ENCODE measurements around the gene MIP. TPM values are rescaled to one million over a fixed set of nuclear protein-coding genes. Genes with fewer than 3 reads are reported as not detected.

Gene MIP
- polyA plus RNA-seq, 1 donor (not counting 4 experiments of a cell fraction or from before 2014, with no cell fraction given): not detected

DNA sequence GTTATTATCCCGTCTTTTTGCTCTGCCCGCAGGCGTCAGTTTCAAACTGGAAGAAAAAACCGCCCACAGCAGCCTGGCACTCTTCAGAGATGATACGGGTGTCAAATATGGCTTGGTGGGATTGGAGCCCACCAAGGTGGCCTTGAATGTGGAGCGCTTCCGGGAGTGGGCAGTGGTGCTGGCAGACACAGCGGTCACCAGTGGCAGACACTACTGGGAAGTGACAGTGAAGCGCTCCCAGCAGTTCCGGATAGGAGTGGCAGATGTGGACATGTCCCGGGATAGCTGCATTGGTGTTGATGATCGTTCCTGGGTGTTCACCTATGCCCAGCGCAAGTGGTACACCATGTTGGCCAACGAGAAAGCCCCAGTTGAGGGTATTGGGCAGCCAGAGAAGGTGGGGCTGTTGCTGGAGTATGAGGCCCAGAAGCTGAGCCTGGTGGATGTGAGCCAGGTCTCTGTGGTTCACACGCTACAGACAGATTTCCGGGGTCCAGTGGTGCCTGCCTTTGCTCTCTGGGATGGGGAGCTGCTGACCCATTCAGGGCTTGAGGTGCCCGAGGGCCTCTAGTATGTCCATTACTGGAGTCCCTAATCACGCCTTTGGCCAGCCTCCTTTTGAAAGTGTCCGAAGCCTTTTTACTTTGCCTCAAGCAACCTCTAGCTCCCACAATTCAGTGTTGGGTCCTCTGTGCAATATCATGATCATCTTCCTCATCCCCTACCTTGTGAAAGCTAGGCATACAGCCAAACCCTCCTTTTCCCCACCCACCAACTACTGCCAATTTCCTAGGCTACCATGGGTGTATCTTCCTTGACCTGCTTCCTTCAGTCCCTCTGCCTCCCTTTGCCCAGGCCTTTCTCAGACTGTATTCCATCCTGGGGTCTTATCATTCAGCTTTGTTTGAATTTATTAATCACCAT lies 14.8 kb upstream of the MIP start:
- dilution Hi-C loops (cut with MboI; ENCODE audit: extremely low pct_ligation_motif_present, low sequenced_read_pairs): no loop called here
- Histone ChIP-seq H3K4me2 (ENCODE audit: control insufficient read depth, extremely low read depth, insufficient read depth, low read depth, low read length) (peak overlapping the region; percentile 82), H3K9ac (ENCODE audit: control insufficient read depth, extremely low read depth, insufficient read depth, low read length) (peak overlapping the region; percentile 98), H3K4me1 (ENCODE audit: control insufficient read depth, extremely low read depth, insufficient read depth, low read length) (peaks cover 9% of the 10 kb centered on the region), H4K20me1 (ENCODE audit: control insufficient read depth, extremely low read depth, insufficient read depth, low read length) (no peaks in the 10 kb centered on the region), H3K36me3 (ENCODE audit: control insufficient read depth in 2 of 2, extremely low read depth in 1 of 2, insufficient read depth in 2 of 2, low read length in 2 of 2) (peaks cover 0 to 12% of the 10 kb centered on the region in 2 experiments), H3K27me3 (ENCODE audit: control insufficient read depth, extremely low read depth, insufficient read depth, low read length) (no peaks in the 10 kb centered on the region), H2AFZ (ENCODE audit: control insufficient read depth, low read length) (peak overlapping the region; percentile 89), H3K4me3 (ENCODE audit: control insufficient read depth in 2 of 3, extremely low read depth in 1 of 3, insufficient read depth in 2 of 3, low read depth in 1 of 3, low read length in 3 of 3) (peak overlapping the region; percentile 82 to 98 (median 97)), H3K27ac (ENCODE audit: control insufficient read depth, insufficient read depth, low read length) (peak overlapping the region; percentile 97), H3K9me1 (ENCODE audit: control insufficient read depth, extremely low read depth, insufficient read depth, low read length) (no peaks in the 10 kb centered on the region), H3K79me2 (ENCODE audit: control insufficient read depth, insufficient read depth, low read length) (peaks cover 16% of the 10 kb centered on the region), H3K9me3 (ENCODE audit: control insufficient read depth, low read depth, low read length) (no peaks in the 10 kb centered on the region)
- no peak for FAIRE-seq
- TF ChIP-seq EZH2 (IDR thresholded peaks at IDR 0.05; ENCODE audit: low read length): no peak
- TF ChIP-seq CTCF (optimal IDR thresholded peaks at IDR 0.05 in 1 of 3, IDR thresholded peaks at IDR 0.05 in 1 of 3, conservative IDR thresholded peaks at IDR 0.05 in 1 of 3; ENCODE audit: extremely low read depth in 1 of 3, insufficient read depth in 2 of 3, low read length in 3 of 3): no peak
- no peak for DNase-seq (ENCODE audit: low read depth, low spot score)

DNA sequence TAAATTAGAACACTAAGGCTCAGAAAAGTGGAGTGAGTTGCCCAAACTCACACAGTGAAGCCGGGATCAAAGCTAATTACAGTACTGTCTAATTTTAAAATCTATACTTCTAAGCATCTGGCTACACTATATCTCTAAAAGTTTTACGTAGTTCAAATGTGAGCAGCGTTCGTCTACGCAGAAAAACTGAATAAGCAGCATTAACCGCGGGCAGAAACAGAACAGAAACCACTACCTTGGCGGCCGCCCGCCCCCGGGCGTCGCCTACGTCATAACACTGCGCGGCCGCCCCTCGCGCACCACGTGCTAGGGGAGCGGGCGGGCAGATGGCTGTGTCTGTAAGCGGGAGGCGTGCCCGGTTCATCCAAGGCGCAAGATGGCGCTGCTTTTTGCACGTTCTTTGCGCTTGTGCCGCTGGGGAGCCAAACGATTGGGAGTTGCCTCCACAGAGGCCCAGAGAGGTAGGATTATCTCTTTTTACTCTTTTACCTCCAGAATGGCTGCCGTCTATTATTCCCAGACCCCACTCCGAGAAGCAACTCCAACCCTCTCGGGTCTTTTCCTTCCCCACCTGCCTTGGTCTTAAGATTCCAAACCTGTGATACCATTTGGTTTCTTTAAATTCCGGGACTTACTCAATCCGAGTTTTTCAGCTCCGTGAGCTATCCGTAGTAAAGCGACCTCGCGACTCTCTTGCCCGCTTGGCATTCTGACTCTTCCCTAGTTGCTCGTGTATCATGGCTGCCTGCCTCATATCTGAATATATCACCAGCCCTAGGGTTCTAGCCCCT lies 14.0 kb upstream of the MIP start, which contains the start of gene SPRYD4:
SPRYD4 (plus strand) TSS at position 363 of the 791 bp plus-strand sequence; CDS start at position 377, 14 bp downstream.
- FAIRE-seq (no peak), DNase-seq (ENCODE audit: low read depth, low spot score) (no peak)
- peaks cover 0 to 12% of the 10 kb centered on the region in 2 experiments for H3K36me3 ChIP-seq (ENCODE audit: control insufficient read depth in 2 of 2, extremely low read depth in 1 of 2, insufficient read depth in 2 of 2, low read length in 2 of 2)
- peak within 1 kb of the TSS; percentile 89 for H2AFZ ChIP-seq (ENCODE audit: control insufficient read depth, low read length)
- no peaks in the 10 kb centered on the region for H3K9me1 ChIP-seq (ENCODE audit: control insufficient read depth, extremely low read depth, insufficient read depth, low read length)
- H3K4me2 ChIP-seq (ENCODE audit: control insufficient read depth, extremely low read depth, insufficient read depth, low read depth, low read length): peak within 1 kb of the TSS; percentile 82
- no peaks in the 10 kb centered on the region for H3K9me3 ChIP-seq (ENCODE audit: control insufficient read depth, low read depth, low read length)
- peak within 1 kb of the TSS; percentile 97 for H3K27ac ChIP-seq (ENCODE audit: control insufficient read depth, insufficient read depth, low read length)
- H3K4me1 ChIP-seq (ENCODE audit: control insufficient read depth, extremely low read depth, insufficient read depth, low read length): peaks cover 9% of the 10 kb centered on the region
- H3K9ac ChIP-seq (ENCODE audit: control insufficient read depth, extremely low read depth, insufficient read depth, low read length): peak within 1 kb of the TSS; percentile 98
- H3K79me2 ChIP-seq (ENCODE audit: control insufficient read depth, insufficient read depth, low read length): peaks cover 16% of the 10 kb centered on the region
- peak within 1 kb of the TSS; percentile 82 to 98 (median 97) for H3K4me3 ChIP-seq (ENCODE audit: control insufficient read depth in 2 of 3, extremely low read depth in 1 of 3, insufficient read depth in 2 of 3, low read depth in 1 of 3, low read length in 3 of 3)
- H3K27me3 ChIP-seq (ENCODE audit: control insufficient read depth, extremely low read depth, insufficient read depth, low read length): no peaks in the 10 kb centered on the region
- TF ChIP-seq EZH2 (IDR thresholded peaks at IDR 0.05; ENCODE audit: low read length) (no peak), CTCF (optimal IDR thresholded peaks at IDR 0.05 in 1 of 3, IDR thresholded peaks at IDR 0.05 in 1 of 3, conservative IDR thresholded peaks at IDR 0.05 in 1 of 3; ENCODE audit: extremely low read depth in 1 of 3, insufficient read depth in 2 of 3, low read length in 3 of 3) (peak; percentile 14 to 82 (median 21))
- dilution Hi-C loops (cut with MboI; ENCODE audit: extremely low pct_ligation_motif_present, low sequenced_read_pairs): no loop called here
- no peaks in the 10 kb centered on the region for H4K20me1 ChIP-seq (ENCODE audit: control insufficient read depth, extremely low read depth, insufficient read depth, low read length)

All from keratinocyte (primary cell).